B cell (primary cell): ENCODE results near the gene RER1. TPM values are rescaled to one million over a fixed set of nuclear protein-coding genes. Genes with fewer than 3 reads are reported as not detected.

Experiments
- ATAC-seq: fragments of 200-7000 bp; cut with Tn5 transposase; one replicate; pipeline ENCODE4 v1.10.0; 2021; ENCODE audit warnings: low read depth, mild to moderate bottlenecking, moderate number of reproducible peaks, moderate library complexity
- CTCF ChIA-PET: fragments of 350-600 bp; sonication (Branson Sonifier 250); formaldehyde crosslinking; loops from one replicate; lab custom pipeline; 2021; ENCODE audit warnings: antibody characterized with exemption, inconsistent platforms; lab: Charles Lee
- POLR2A ChIA-PET: fragments of 350-600 bp; sonication (Branson Sonifier 250); formaldehyde crosslinking; loops from one replicate; lab custom pipeline; 2021; ENCODE audit warnings: antibody characterized with exemption; lab: Charles Lee
- DNase-seq: peaks from one replicate; pipeline ENCODE4 v3.0.0; 2013
- H2AFZ ChIP-seq: 2 replicates; pipeline ENCODE4 v1.6.1; 2012; ENCODE audit warnings: mild to moderate bottlenecking, low read depth, low read length; ENCODE audit not compliant: insufficient read depth, poor library complexity, severe bottlenecking
- H3K27ac ChIP-seq, 2 donors: 1 replicate in 1 of 2; 2 replicates in 1 of 2; pipeline ENCODE4 v1.5.1; 2012 to 2013; ENCODE audit warnings: low read length in 2 of 2, mild to moderate bottlenecking in 2 of 2, moderate library complexity in 1 of 2
- H3K27me3 ChIP-seq, 4 experiments: fragments of 200-600 bp in 1 of 4; sonication (generic) in 1 of 4; replicated peaks in 1 of 4; 1 replicate in 2 of 4; 2 replicates in 2 of 4; pipeline versions ENCODE4 v1.6.1 to v1.7.0; 2013 to 2016; ENCODE audit warnings: low read length in 3 of 4, mild to moderate bottlenecking in 2 of 4, mixed read lengths in 1 of 4, moderate library complexity in 1 of 4; ENCODE audit not compliant: insufficient read depth in 4 of 4, control insufficient read depth in 3 of 4; ENCODE audit errors: control extremely low read depth in 1 of 4
- H3K36me3 ChIP-seq, 2 experiments: replicated peaks in 1 of 2; 1 replicate in 1 of 2; 2 replicates in 1 of 2; pipeline versions ENCODE4 v1.6.1 to v1.7.1; 2013; ENCODE audit warnings: low read length in 1 of 2; ENCODE audit not compliant: insufficient read depth in 2 of 2, control insufficient read depth in 1 of 2; ENCODE audit errors: control extremely low read depth in 1 of 2, extremely low read depth in 1 of 2
- H3K4me1 ChIP-seq, 2 donors: fragments of 200-600 bp in 1 of 2; sonication (generic) in 1 of 2; 1 replicate in 1 of 2; 2 replicates in 1 of 2; pipeline versions ENCODE4 v1.5.1 to v1.6.1; 2013 to 2017; ENCODE audit warnings: low read length in 2 of 2; ENCODE audit not compliant: control insufficient read depth in 2 of 2, insufficient read depth in 2 of 2
- H3K4me2 ChIP-seq: replicated peaks from 2 replicates; pipeline ENCODE3; 2012; ENCODE audit warnings: mild to moderate bottlenecking, low read depth, low read length; ENCODE audit not compliant: poor library complexity, severe bottlenecking
- H3K4me3 ChIP-seq, 5 experiments: fragments of 200-600 bp in 1 of 5; sonication (generic) in 1 of 5; 1 replicate in 3 of 5; 2 replicates in 2 of 5; pipeline versions ENCODE4 v1.5.1 to v1.7.0; 2011 to 2016; ENCODE audit warnings: low read length in 4 of 5, mild to moderate bottlenecking in 4 of 5, low read depth in 2 of 5, control low read depth in 1 of 5, moderate library complexity in 1 of 5; ENCODE audit not compliant: insufficient read depth in 1 of 5; ENCODE audit errors: control extremely low read depth in 1 of 5, extremely low read depth in 1 of 5
- H3K79me2 ChIP-seq: fragments of 200-600 bp; sonication (generic); one replicate; pipeline ENCODE4 v1.6.0; 2016; ENCODE audit warnings: low read length; ENCODE audit not compliant: control insufficient read depth, insufficient read depth
- H3K9ac ChIP-seq: fragments of 200-600 bp; sonication (generic); 2 replicates; pipeline ENCODE4 v1.6.1; 2017; ENCODE audit warnings: mild to moderate bottlenecking, low read length, moderate library complexity
- H3K9me3 ChIP-seq, 3 donors: one replicate each; pipeline versions ENCODE4 v1.6.1 to v1.7.1; 2013; ENCODE audit warnings: low read length in 2 of 3; ENCODE audit not compliant: control insufficient read depth in 2 of 3, insufficient read depth in 1 of 3; ENCODE audit errors: control extremely low read depth in 1 of 3
- H4K20me1 ChIP-seq: 2 replicates; pipeline ENCODE4 v1.6.0; 2012; ENCODE audit warnings: mild to moderate bottlenecking, low read length; ENCODE audit not compliant: insufficient read depth, control insufficient read depth, poor library complexity, severe bottlenecking
- H3K27ac Mint-ChIP-seq: one replicate; pipeline ENCODE4 v1.8.0; 2021; ENCODE audit warnings: mixed read lengths
- H3K27me3 Mint-ChIP-seq: one replicate; pipeline ENCODE4 v1.8.0; 2021; ENCODE audit warnings: mixed read lengths
- H3K4me1 Mint-ChIP-seq: one replicate; pipeline ENCODE4 v1.8.0; 2021; ENCODE audit warnings: mixed read lengths
- H3K4me3 Mint-ChIP-seq: one replicate; pipeline ENCODE4 v1.8.0; 2021; ENCODE audit warnings: mixed read lengths
- H3K9me3 Mint-ChIP-seq: one replicate; pipeline ENCODE4 v1.8.0; 2022; ENCODE audit warnings: mixed read lengths; ENCODE audit not compliant: insufficient read depth
- CTCF ChIP-seq: fragments of 200-600 bp; IDR thresholded peaks from one replicate; pipeline ENCODE4 v1.8.0; 2022; ENCODE audit warnings: antibody characterized with exemption, mild to moderate bottlenecking
- EZH2 ChIP-seq: IDR thresholded peaks from 2 replicates; pipeline ENCODE4 v1.6.1; 2012; ENCODE audit warnings: borderline replicate concordance, low read depth, mild to moderate bottlenecking, moderate library complexity, low read length; ENCODE audit not compliant: insufficient read depth, poor library complexity, severe bottlenecking
- WGBS: methylation state at CpG from one replicate; pipeline ENCODE4 v1.1.5; 2013; ENCODE audit warnings: missing lambda C conversion rate; ENCODE audit not compliant: insufficient coverage; 5-methylcytosine and 5-hydroxymethylcytosine counted together
- intact Hi-C: fragments of 100-400 bp; cut with micrococcal nuclease; formaldehyde crosslinking; loops from one replicate; pipeline ENCODE4 v1.10.0; 2022
- polyA plus RNA-seq: library from polyadenylated mRNA; depleted of rRNA; stranded (reverse); fragments of >200 nt; gene quantifications from 2 replicates; pipeline ENCODE4 v1.2.3, GENCODE V29; 2012
- total RNA-seq, 2 donors: library from RNA; stranded (reverse); fragments of 120-200 nt in 1 of 2; gene quantifications; 1 replicate in 1 of 2; 2 replicates in 1 of 2; pipeline versions ENCODE4 v1.2.3 to v1.2.4, GENCODE V29; 2013 to 2022

RER1 gene
- total and polyA plus RNA-seq, 2 donors (not counting 1 experiment from before 2014, with no cell fraction given) = 78.5 to 118 TPM

- intact Hi-C loops = loop anchor here (1.0 to 10.0 kb wide), 7 partner anchors 21 to 1213 kb away; partner anchors contain the start of genes MORN1, PANK4, RER1 and TPRG1L
- ATAC-seq (peak; percentile 11), DNase-seq (no peak)
- Histone ChIP-seq H3K4me1 (peaks cover 45 to 48% of the 10 kb centered on the region in 2 donors), H2AFZ (peak overlapping the region; percentile 97), H4K20me1 (no peaks in the 10 kb centered on the region), H3K9me3 (no peaks in the 10 kb centered on the region), H3K4me2 (peak overlapping the region; percentile 98), H3K79me2 (peaks cover 26% of the 10 kb centered on the region), H3K27ac (peak overlapping the region; percentile 47 to 90), H3K36me3 (peaks cover 0 to 9% of the 10 kb centered on the region in 2 experiments), H3K9ac (peak overlapping the region; percentile 91), H3K4me3 (peak overlapping the region; percentile 19 to 72 (median 68)), H3K27me3 (no peaks in the 10 kb centered on the region)
- Mint-ChIP-seq H3K27ac (peak overlapping the region; percentile 87), H3K4me1 (peaks cover 39% of the 10 kb centered on the region), H3K4me3 (peak overlapping the region; percentile 86), H3K27me3 (no peaks in the 10 kb centered on the region), H3K9me3 (no peaks in the 10 kb centered on the region)
- TF ChIP-seq EZH2 (no peak), CTCF (no peak)
- POLR2A ChIA-PET = interaction anchor here (1.4 kb wide), 1 partner anchor 137 kb away, joined by 9 read pairs; no protein-coding TSS in a partner anchor
- CTCF ChIA-PET = interaction anchor here (0.8 to 2.0 kb wide), 2 partner anchors 115 to 217 kb away, joined by 3 to 11 read pairs; partner anchors contain the start of genes FAAP20 and PANK4
- 13% methylated on average over 38 of the region's 38 CpGs for WGBS
Observed at GRCh38 chr1:2411801-2412394, 20.3 kb downstream of the RER1 start.

- Histone ChIP-seq H3K9me3 (no peaks in the 10 kb centered on the region), H3K4me1 (peaks cover 45 to 51% of the 10 kb centered on the region in 2 donors), H3K79me2 (peaks cover 24% of the 10 kb centered on the region), H3K4me3 (peak within 1 kb of the TSS; percentile 19 to 78 (median 69)), H2AFZ (peak within 1 kb of the TSS; percentile 97), H3K36me3 (peaks cover 0 to 4% of the 10 kb centered on the region in 2 experiments), H4K20me1 (no peaks in the 10 kb centered on the region), H3K27ac (peak within 1 kb of the TSS; percentile 52 to 90), H3K27me3 (no peaks in the 10 kb centered on the region), H3K4me2 (peak within 1 kb of the TSS; percentile 98), H3K9ac (peak within 1 kb of the TSS; percentile 91)
- H3K9me3 Mint-ChIP-seq = no peaks in the 10 kb centered on the region
- ChIA-PET CTCF (interaction anchor here (1.0 to 2.0 kb wide), 7 partner anchors 102 to 510 kb away, joined by 3 to 16 read pairs (median 4); partner anchors contain the start of gene FAAP20), POLR2A (interaction anchor here (1.0 to 1.4 kb wide), 2 partner anchors 137 to 218 kb away, joined by 4 to 9 read pairs; partner anchors contain the start of gene FAAP20)
- peak within 1 kb of the TSS; percentile 92 for H3K27ac Mint-ChIP-seq
- intact Hi-C loops = loop anchor here (1.0 to 10.0 kb wide), 7 partner anchors 21 to 1212 kb away; partner anchors contain the start of genes MORN1, PANK4, RER1 and TPRG1L
- DNase-seq (peak; percentile 98), ATAC-seq (peak; percentile 94)
- under 1% methylated on average over 55 of the region's 55 CpGs for WGBS
- H3K4me1 Mint-ChIP-seq = peaks cover 43% of the 10 kb centered on the region
- TF ChIP-seq EZH2 = no peak
- TF ChIP-seq CTCF = no peak
- H3K27me3 Mint-ChIP-seq = no peaks in the 10 kb centered on the region
- peak within 1 kb of the TSS; percentile 89 for H3K4me3 Mint-ChIP-seq
Observed at GRCh38 chr1:2412395-2412772, 20.7 kb downstream of the RER1 start, which contains the start of gene PEX10. TSS of gene PEX10 (minus strand) at chr1:2412564. CDS start at chr1:2412502, 62 bp downstream.
